Measurements from ENCODE around the gene TPSD1.
"Not testable (repeated sequence)": the region's sequence is repeated elsewhere in the genome, so short reads cannot be mapped to it uniquely, and the experiment has no call there.

- TF ChIP-seq CTCF (IDR thresholded peaks at IDR 0.05); TCF7L2 (IDR thresholded peaks at IDR 0.05; ENCODE audit: low read depth, low read length); REST (IDR thresholded peaks at IDR 0.05; ENCODE audit: insufficient read depth in 1 of 2, low read depth in 2 of 2, low read length in 1 of 2); POLR2AphosphoS5 (IDR thresholded peaks at IDR 0.05; ENCODE audit: low read depth, low read length): not testable (repeated sequence)
Measured at GRCh38 chr16:1243363-1243762, 12.5 kb upstream of the TPSD1 start.

Measured in Panc1 (cell line).